NCI-H146 (cell line): Measurements from ENCODE around the gene CSK.
A peak's percentile ranks its signal among the peaks of the same experiment; 100 is the strongest.

Experiments
- DNase-seq: peaks from one replicate; lab custom pipeline; 2025; lab: John Stamatoyannopoulos, UW

CSK gene

GRCh38 chr15:74826364-74826819, 44.5 kb downstream of the CSK start, which contains the start of gene CPLX3:
Gene CPLX3 (plus strand): TSS chr15:74826627. CDS start chr15:74826704, 77 bp downstream.
- DNase-seq, result peak; percentile 17

GRCh38 chr15:74826921-74827320, 45.0 kb downstream of the CSK start:
- DNase-seq, result no peak

- DNase-seq, result no peak
Observed at GRCh38 chr15:74827614-74828013, 45.7 kb downstream of the CSK start.

- no peak for DNase-seq
Observed at GRCh38 chr15:74828835-74829234, 47.0 kb downstream of the CSK start.

GRCh38 chr15:74829486-74829885, 47.6 kb downstream of the CSK start:
- no peak for DNase-seq

- no peak for DNase-seq
Observed at GRCh38 chr15:74829991-74830390, 48.1 kb downstream of the CSK start.

- no peak for DNase-seq
Observed at GRCh38 chr15:74830868-74831267, 49.0 kb downstream of the CSK start.

- DNase-seq, result no peak
Observed at GRCh38 chr15:74831813-74832495, 50.1 kb downstream of the CSK start.

- no peak for DNase-seq
Observed at GRCh38 chr15:74832826-74833225, 50.9 kb downstream of the CSK start.

- DNase-seq, result no peak
Observed at GRCh38 chr15:74833376-74834107, 51.7 kb downstream of the CSK start.

GRCh38 chr15:74835312-74835823, 53.5 kb downstream of the CSK start:
- peak; percentile 17 for DNase-seq

GRCh38 chr15:74836846-74837245, 55.0 kb downstream of the CSK start:
- no peak for DNase-seq

- no peak for DNase-seq
Observed at GRCh38 chr15:74837482-74838136, 55.7 kb downstream of the CSK start.

GRCh38 chr15:74838137-74838516, 56.2 kb downstream of the CSK start:
- DNase-seq, result no peak

GRCh38 chr15:74838746-74839525, 57.1 kb downstream of the CSK start:
- DNase-seq, result no peak

GRCh38 chr15:74839526-74840395, 57.9 kb downstream of the CSK start:
- no peak for DNase-seq

GRCh38 chr15:74840851-74841775, 59.2 kb downstream of the CSK start:
- no peak for DNase-seq

GRCh38 chr15:74841891-74842373, 60.1 kb downstream of the CSK start:
- DNase-seq, result no peak

- peak; percentile 93 for DNase-seq
Observed at GRCh38 chr15:74842581-74843444, 60.9 kb downstream of the CSK start, which contains the start of gene ULK3. Gene ULK3 (minus strand): TSS chr15:74843156. CDS start chr15:74843105, 51 bp downstream.
